GM23338 (cell line): ENCODE data around the gene HIVEP3.

Experiments used
- CREB1 ChIP-seq: fragments of 250-450 bp; sonication (Bioruptor Pico); IDR thresholded peaks from 2 replicates; pipeline ENCODE4 v1.5.0; 2020; ENCODE audit warnings: low read depth, mild to moderate bottlenecking, moderate library complexity
- CTCF ChIP-seq, 2 experiments: fragments of 200-600 bp in 1 of 2; sonication (generic) in 1 of 2; conservative IDR thresholded peaks; 2 replicates each; pipeline versions ENCODE4 v1.5.1 to v1.6.1; 2016 to 2017; ENCODE audit warnings: antibody characterized with exemption in 2 of 2, low read depth in 2 of 2, mild to moderate bottlenecking in 2 of 2, moderate library complexity in 1 of 2
- ETS1 ChIP-seq: IDR thresholded peaks from 2 replicates; pipeline ENCODE4 v1.6.1; 2016; ENCODE audit warnings: antibody characterized with exemption
- EZH2 ChIP-seq: fragments of 200-600 bp; sonication (generic); IDR thresholded peaks from one replicate; pipeline ENCODE4 v1.8.0; 2017; ENCODE audit warnings: antibody characterized with exemption, mild to moderate bottlenecking, low read depth; ENCODE audit not compliant: unreplicated experiment
- EZH2phosphoT487 ChIP-seq: fragments of 200-600 bp; sonication (generic); IDR thresholded peaks from one replicate; pipeline ENCODE4 v1.8.1; 2018; ENCODE audit warnings: antibody characterized with exemption; ENCODE audit not compliant: unreplicated experiment
- JUNB ChIP-seq: IDR thresholded peaks from one replicate; pipeline ENCODE4 v1.6.1; 2016; ENCODE audit warnings: antibody characterized with exemption; ENCODE audit not compliant: unreplicated experiment
- NANOG ChIP-seq: IDR thresholded peaks from 2 replicates; pipeline ENCODE4 v1.6.1; 2016; ENCODE audit warnings: antibody characterized with exemption, borderline replicate concordance
- POLR2AphosphoS5 ChIP-seq: IDR thresholded peaks from 2 replicates; pipeline ENCODE4 v1.6.1; 2016; ENCODE audit warnings: antibody characterized with exemption, low read depth
- REST ChIP-seq: IDR thresholded peaks from one replicate; pipeline ENCODE4 v1.6.1; 2018; ENCODE audit warnings: antibody characterized with exemption; ENCODE audit not compliant: unreplicated experiment
- STAT1 ChIP-seq: IDR thresholded peaks from one replicate; pipeline ENCODE4 v1.6.1; 2016; ENCODE audit warnings: antibody characterized with exemption; ENCODE audit not compliant: unreplicated experiment
- ZNF331 ChIP-seq: fragments of 250-450 bp; sonication (Bioruptor Pico); IDR thresholded peaks from 2 replicates; pipeline ENCODE4 v1.5.0; 2020; ENCODE audit warnings: low read depth, mild to moderate bottlenecking, moderate library complexity
- ZNF462 ChIP-seq: fragments of 250-450 bp; sonication (Bioruptor Pico); IDR thresholded peaks from 2 replicates; pipeline ENCODE4 v1.5.0; 2020; ENCODE audit warnings: mild to moderate bottlenecking, moderate library complexity

GRCh38 chr1:41702771-41703170 lies 216.0 kb downstream of the HIVEP3 start:
- TF ChIP-seq CTCF (conservative IDR thresholded peaks at IDR 0.05; ENCODE audit: low read depth in 2 of 2), result no peak
- TF ChIP-seq REST, result no peak
- no peak for TF ChIP-seq POLR2AphosphoS5
- TF ChIP-seq EZH2phosphoT487, result no peak
- no peak for TF ChIP-seq JUNB
- no peak for TF ChIP-seq CREB1
- no peak for TF ChIP-seq EZH2
- no peak for TF ChIP-seq NANOG
- no peak for TF ChIP-seq STAT1
- TF ChIP-seq ZNF462 (CRISPR knock-in tag), result no peak
- no peak for TF ChIP-seq ZNF331 (CRISPR knock-in tag)
- TF ChIP-seq ETS1, result no peak
